DMS53 (cell line): ENCODE measurements around the gene KCNK1.

Experiments
- DNase-seq: peaks from one replicate; lab custom pipeline; 2025; lab: John Stamatoyannopoulos, UW

Gene KCNK1

GRCh38 chr1:233613252-233614172, at the start of gene KCNK1:
Gene KCNK1 (plus strand): TSS chr1:233614106. CDS start chr1:233614172, 66 bp downstream.
- DNase-seq = peak; percentile 91

- no peak for DNase-seq
These were observed 48.6 kb upstream of the KCNK1 start for GRCh38 chr1:233565313-233565712.

DNA sequence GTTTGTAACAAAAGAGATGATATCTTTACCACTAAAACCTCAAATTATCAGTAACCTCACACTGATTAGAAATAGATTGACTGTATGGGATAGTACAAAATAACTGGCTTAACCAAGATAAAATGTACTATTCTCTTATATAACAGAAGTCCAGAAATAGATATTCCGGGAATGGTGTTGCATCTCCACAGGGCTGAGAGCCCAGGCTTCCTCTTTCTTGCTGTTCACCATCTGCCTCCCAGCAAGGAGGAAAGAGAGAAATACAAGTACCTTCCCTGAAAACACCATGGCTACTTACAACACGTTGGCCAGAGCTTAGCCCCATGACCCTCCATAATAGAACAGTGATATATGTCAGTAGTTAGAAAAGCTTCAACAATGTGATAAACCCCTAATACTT, 47.0 kb upstream of the KCNK1 start:
- no peak for DNase-seq

DNA sequence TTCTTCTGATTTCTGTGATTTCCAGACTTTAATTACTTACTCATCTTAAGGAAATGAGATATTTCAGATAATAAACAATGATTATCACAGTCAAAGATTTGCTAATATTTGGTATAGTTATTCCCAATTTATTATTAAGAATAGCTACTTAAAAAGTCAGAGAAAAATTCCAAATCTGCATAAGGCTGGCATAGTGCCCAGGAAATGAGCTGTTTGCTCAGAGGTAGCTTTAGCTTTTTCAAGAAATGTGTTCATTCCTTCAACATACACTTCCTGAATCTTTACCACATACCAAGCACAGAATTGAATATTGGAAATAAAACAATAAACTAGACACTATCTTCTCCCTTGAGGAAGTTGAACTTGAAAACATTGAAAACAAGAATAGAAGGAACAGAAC, 44.3 kb upstream of the KCNK1 start:
- DNase-seq = no peak

DNA sequence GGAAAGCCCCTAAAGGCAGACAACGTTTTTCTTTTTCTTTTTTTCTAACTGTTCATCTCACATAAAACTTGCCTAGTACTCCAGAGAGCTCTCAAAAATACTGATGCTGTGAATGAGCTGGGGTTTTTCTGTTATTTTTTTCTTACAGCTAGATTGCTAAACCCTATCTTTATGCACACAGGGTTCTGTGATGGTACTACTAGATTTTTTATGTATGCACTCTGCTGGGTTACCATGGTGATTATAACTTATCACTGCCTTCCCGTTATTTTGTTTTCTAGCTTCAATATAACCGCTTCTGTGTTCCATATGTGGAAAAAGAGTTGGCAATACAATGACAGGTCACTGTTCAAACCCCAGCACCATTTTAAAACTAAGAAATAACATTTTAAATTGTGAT, 43.7 kb upstream of the KCNK1 start:
- DNase-seq = no peak

- DNase-seq = no peak
These were observed 43.2 kb upstream of the KCNK1 start for GRCh38 chr1:233570706-233571105.

DNA sequence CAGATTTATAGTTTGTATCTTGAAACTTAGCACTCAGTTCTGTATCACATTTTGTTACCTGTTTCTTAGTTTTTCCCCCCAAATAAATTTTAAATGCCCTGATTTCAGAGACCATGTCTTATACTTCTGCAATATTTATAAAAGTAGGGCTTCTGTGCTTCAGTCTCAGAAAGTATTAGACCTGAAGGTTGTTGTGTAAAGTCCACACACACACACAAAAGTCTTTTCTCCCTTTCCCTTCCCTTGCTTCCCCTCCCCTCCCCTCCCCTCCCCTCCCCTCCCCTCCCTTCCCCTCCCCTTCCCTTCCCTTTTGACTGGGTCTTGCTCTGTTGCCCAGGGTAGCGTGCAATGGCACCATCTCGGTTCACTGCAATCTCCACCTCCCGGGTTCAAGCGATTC, 41.0 kb upstream of the KCNK1 start:
- no peak for DNase-seq

DNA sequence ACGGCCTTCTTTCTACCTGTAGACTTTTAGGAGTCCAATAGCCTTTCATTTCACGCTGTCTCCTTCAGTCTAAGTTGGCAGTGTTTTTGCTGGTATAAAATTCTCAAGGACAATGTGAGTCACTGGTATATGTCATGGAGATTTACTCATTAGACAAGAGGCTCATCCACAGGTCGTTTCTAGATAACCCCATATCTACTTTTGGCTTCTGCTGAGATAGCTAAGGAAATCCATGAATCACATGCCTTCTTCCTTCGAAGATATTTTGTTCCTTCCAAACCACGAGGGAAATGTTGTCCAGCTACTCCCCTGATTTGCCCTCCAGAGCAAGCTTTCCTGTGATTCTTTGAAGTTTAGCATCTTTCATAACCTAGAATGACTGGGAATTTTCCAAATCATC, 38.5 kb upstream of the KCNK1 start:
- no peak for DNase-seq

DNA sequence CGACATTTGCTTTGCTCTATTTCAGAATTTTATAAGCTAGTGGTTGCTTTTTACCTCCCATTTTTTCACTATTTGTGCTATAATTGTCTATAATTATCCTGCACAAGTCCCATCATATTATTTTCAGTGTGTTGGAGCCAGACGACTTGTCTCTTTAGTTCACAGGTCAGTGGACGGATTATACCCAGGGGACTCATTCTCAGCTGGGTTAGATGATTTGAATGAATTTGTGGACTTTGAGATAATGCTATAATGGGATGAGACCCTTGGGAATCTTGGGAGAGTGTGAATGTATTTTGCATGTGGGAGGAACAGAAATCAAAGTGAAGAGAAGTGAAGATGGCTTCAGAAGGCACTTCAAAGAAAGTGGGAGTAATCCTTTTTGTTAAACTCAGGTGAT, 31.5 kb upstream of the KCNK1 start:
- no peak for DNase-seq

DNA sequence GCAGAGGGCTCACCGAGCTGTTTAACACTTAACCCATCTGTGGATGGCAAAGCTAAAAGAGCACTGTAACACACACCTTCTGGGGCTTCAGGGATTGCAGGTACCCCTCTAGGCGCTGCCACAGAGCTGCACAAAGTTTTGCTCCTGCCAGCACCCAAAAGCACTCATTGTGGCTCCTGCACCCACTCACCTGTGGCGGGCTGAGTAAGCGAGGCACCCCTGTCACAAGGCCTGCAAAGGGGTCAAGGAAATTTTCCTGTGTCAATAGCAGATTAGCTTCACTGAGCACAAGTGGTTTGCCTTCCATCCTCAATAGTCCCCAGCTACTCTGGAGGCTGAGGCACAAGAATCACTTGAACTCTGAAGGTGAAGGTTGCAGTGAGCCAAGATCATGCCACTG, 29.5 kb upstream of the KCNK1 start:
- no peak for DNase-seq

DNA sequence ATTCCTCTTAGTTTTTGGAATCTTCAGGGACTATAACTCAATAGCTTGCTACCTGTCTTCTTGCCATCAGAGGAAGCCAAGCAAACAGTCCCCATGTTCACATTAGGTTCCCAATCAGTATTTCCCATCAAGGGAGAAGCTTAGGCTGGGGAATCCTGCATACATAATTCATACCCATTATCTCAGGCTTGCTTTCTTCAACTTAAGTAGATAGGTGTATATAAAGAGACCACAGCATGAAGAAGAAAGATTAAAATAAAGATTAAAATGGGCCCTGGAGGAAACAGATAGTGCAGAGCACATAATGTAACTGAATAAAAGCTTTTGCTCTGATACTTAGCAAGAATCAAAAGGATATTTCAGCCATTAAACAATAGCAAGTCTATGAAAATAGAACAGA, 29.0 kb upstream of the KCNK1 start:
- no peak for DNase-seq

DNA sequence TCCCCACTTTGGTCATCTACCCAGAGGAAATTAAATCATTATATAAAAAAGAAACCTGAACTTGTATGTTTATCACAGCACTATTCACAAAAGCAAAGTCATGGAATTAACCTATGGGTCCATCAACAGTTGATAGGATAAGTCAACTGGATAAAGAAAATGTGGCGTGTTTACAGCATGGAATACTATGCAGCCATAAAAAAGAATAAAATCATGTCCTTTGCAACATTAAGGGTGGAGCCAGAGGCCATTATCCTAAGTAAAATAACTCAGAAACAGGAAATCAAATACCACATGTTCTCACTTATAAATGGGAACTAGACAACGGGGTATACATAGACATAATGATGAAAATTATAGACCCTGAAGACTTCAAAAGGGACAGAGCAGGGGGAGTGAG, 27.6 kb upstream of the KCNK1 start:
- no peak for DNase-seq

- no peak for DNase-seq
These were observed 26.7 kb upstream of the KCNK1 start for GRCh38 chr1:233587196-233587595.

DNA sequence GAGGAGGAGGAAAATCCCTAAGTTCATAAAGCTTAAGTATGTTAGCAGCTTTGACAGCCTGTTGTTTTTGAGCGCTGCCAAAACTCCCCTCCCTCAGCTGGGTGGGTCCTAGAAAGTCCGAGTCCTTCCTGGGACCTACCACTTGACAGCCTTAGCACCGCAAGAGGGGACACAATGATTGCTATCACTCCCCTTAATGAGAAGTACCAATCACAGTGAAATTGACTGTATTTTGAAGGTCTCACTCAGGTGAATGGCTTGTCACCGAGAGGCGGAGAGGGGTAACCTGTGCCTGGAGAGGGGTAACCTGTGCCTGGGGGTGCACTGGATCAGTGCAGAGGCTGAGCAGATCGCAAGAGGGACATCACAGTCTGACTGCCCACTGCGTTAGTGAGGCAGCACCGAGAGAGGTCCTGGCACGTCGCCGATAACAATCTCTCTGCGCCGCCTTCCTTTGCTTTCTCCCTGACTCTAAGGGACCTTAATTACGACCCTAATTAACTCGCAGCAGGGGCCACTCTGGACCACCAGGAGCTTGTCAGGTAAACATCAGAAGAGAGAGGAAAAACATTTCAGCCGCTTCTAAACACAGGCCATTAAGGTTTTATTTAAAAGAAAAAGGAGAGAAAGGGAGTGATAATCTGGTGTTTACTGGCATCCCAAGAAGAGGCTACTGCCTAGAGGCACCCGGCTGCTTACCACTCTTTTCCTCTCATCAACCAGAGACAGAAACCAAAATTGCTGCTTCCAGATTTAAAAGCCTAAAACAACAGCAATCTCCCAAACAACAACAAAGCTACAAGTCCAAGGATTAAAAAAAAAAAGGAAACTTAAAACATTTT, 25.7 kb upstream of the KCNK1 start:
- no peak for DNase-seq

GRCh38 chr1:233597489-233597901, 16.4 kb upstream of the KCNK1 start:
- DNase-seq = no peak

- no peak for DNase-seq
These were observed 14.9 kb upstream of the KCNK1 start for GRCh38 chr1:233598891-233599541.

GRCh38 chr1:233599542-233600073, 14.3 kb upstream of the KCNK1 start:
- DNase-seq = no peak

DNA sequence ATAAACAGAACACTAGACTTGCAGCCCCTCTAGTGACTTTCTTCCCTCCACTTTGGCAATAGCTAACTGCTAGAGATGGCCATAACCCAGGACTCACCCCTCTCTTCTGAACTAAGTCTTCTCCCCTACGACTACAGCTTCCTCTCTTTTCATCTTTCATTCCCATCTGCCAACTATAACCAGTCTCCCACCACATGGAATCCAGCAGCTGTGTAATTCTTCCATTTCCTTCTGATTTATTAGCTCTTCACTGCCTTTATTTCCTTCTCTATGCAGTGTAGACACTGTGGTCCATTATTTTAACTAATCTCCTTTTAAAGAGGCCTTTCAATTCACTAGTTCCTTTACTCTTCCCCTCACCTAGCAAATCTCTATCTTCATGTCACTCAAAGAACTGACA, 13.4 kb upstream of the KCNK1 start:
- DNase-seq = no peak

DNA sequence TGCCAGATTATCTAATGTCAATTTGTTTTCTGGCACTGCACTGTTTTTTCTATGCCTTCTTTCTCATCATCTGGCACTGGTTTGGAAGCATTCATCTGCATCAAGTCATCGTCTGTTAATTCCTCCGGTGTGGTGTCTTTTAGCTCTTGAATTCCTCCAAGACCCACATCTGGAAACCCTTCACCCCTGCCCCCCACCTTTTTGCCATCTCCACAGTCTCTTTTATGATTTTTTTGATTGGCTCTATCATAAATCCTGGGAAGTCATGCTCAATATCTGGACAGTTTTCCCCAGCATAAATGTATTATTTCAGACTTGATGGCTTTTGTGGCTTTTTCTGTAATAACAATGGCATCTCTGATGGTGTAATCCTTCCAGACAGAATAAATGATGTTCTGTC, 10.4 kb upstream of the KCNK1 start:
- DNase-seq = no peak

GRCh38 chr1:233605205-233605604, 8.7 kb upstream of the KCNK1 start:
- no peak for DNase-seq

DNA sequence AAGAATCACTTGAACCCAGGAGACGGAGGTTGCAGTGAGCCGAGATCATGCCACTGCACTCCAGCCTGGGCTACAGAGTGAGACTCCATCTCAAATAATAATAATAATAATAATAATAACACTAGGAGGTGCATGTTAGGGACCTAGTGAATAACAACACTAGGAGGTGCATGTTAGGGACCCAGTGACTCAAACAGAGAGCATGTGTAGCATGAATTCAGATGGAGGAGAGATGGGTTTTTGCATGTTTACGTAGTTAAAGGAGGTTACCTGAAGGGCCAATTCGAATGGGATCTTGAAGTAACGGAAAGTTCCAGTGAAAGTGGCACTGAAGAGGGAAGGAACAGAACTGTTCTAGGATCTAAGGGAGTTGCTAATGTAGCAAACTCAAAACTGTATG, 7.1 kb upstream of the KCNK1 start:
- DNase-seq = no peak
